ENCODE data around the gene PRRC2A. TPM values are rescaled to one million over a fixed set of nuclear protein-coding genes. Genes with fewer than 3 reads are reported as not detected.

PRRC2A gene
- total RNA-seq, 4 donors from 2014 or later, result 71.4 to 113 (median 88.0) TPM

DNA sequence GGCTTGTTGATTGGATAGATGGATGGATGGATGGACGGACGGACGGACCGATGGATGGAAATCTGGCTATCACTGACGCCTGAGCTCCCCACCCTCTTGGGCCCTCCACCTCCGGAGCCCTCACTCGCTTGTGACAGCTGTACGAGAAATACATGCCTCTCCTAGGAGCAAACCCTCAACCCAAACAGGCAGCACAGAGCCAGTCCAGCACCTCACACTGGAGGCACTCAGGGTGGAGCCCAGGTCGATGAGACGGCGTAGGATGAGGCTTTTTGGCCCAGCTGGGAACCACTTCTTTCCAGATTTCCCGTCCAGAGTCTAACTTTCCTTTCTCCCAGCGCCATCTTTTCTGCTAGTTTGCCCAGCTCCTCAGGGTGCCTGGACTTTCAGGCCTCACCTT, 63.1 kb downstream of the PRRC2A start:
- Histone ChIP-seq H3K4me1 (peaks cover 0 to 35% (median 4%) of the 10 kb centered on the region in 4 donors), H3K9me3 (no peaks in the 10 kb centered on the region), H3K27ac (peak overlapping the region in 3 of 4 donors; percentile 30 to 77 (median 72)), H3K36me3 (peaks cover 0 to 33% (median 4%) of the 10 kb centered on the region in 3 donors), H3K27me3 (no peaks in the 10 kb centered on the region), H3K4me3 (peak overlapping the region in 2 of 4 donors; percentile 26 to 46)
- WGBS, 2 donors, result 61 to 71% methylated on average over 13 of the region's 13 CpGs
- no peak for DNase-seq (ENCODE audit: low spot score in 2 of 2)
- no peak for TF ChIP-seq EP300 (IDR thresholded peaks at IDR 0.05)
- TF ChIP-seq, protein P1, sequence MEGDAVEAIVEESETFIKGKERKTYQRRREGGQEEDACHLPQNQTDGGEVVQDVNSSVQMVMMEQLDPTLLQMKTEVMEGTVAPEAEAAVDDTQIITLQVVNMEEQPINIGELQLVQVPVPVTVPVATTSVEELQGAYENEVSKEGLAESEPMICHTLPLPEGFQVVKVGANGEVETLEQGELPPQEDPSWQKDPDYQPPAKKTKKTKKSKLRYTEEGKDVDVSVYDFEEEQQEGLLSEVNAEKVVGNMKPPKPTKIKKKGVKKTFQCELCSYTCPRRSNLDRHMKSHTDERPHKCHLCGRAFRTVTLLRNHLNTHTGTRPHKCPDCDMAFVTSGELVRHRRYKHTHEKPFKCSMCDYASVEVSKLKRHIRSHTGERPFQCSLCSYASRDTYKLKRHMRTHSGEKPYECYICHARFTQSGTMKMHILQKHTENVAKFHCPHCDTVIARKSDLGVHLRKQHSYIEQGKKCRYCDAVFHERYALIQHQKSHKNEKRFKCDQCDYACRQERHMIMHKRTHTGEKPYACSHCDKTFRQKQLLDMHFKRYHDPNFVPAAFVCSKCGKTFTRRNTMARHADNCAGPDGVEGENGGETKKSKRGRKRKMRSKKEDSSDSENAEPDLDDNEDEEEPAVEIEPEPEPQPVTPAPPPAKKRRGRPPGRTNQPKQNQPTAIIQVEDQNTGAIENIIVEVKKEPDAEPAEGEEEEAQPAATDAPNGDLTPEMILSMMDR (IDR thresholded peaks at IDR 0.05), result no peak
- no peak for TF ChIP-seq POLR2A (IDR thresholded peaks at IDR 0.05)

DNA sequence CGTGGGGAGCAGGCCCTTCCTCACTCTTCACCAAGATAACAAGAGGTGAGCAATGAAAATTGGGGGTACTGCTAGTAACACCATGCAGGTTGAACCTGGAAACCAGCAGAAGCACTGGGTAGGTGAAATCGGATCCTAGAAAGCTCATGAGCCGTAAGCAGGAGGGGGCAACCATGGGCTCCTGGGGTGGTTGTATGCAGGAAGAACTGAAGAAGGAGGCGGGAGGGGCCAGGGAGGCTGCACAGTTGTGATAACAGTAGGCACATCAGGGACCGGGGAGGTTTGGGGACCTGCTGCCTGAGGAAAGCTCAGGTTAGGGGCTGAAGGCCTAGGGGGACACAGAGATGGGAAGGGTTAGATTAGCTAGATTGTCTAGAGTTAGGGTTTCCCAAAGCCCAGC, 66.0 kb downstream of the PRRC2A start:
- Histone ChIP-seq H3K9me3 (no peaks in the 10 kb centered on the region), H3K27ac (no peak overlapping the region), H3K4me1 (peaks cover 0 to 21% (median 3%) of the 10 kb centered on the region in 4 donors), H3K27me3 (no peaks in the 10 kb centered on the region), H3K4me3 (no peak overlapping the region), H3K36me3 (peaks cover 1 to 61% (median 4%) of the 10 kb centered on the region in 3 donors)
- no peak for DNase-seq (ENCODE audit: low spot score in 2 of 2)
- TF ChIP-seq EP300 (IDR thresholded peaks at IDR 0.05) (no peak), POLR2A (IDR thresholded peaks at IDR 0.05) (no peak)
- TF ChIP-seq, protein P1 (IDR thresholded peaks at IDR 0.05), result no peak
- WGBS, 2 donors, result 70 to 89% methylated on average over 5 of the region's 5 CpGs

DNA sequence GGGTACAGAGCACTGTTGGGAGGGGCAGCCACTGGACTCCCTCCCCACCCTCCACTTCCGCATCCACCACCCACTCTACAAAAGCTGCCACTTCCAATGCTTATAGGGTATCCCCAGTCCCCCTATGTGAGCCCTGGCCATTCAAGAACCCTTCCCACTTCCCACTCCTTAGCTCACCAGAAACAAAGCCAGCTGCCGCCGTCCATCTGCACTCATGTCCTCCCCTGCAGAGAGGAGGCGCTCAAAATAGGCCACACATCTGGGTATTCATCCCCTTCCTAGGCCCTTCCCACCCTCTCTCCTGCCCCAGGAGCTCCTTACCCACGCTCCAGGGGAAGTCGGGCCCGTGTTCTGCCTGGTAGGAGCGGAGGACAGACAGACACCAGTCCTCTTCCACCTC, 66.8 kb downstream of the PRRC2A start:
- peaks cover 4 to 70% (median 5%) of the 10 kb centered on the region in 3 donors for H3K36me3 ChIP-seq
- no peaks in the 10 kb centered on the region for H3K27me3 ChIP-seq
- 77 to 81% methylated on average over 8 of the region's 8 CpGs for WGBS, 2 donors

More for the DNA sequence above, 66.8 kb downstream of the PRRC2A start:
- DNase-seq (ENCODE audit: low spot score in 2 of 2), result no peak
- H3K27ac ChIP-seq, result no peak overlapping the region
- no peaks in the 10 kb centered on the region for H3K9me3 ChIP-seq
- TF ChIP-seq POLR2A (IDR thresholded peaks at IDR 0.05) (no peak), EP300 (IDR thresholded peaks at IDR 0.05) (no peak)
- TF ChIP-seq, protein P1 (IDR thresholded peaks at IDR 0.05), result no peak
- peaks cover 0 to 15% (median 3%) of the 10 kb centered on the region in 4 donors for H3K4me1 ChIP-seq
- H3K4me3 ChIP-seq, result no peak overlapping the region

Small RNAs within 50 kb of the gene (small RNA-seq; reads per million reads assigned to genes)
- gene MIR6832 (not detected), gene RF00019 (not detected), gene SNORA38 (5.1 reads per million, percentile 84 among the genes with 10 or more reads in this experiment), gene UQCRHP1 (not detected)

Other genes starting within 250 kb of the PRRC2A start
- gene MICA, start 217.1 kb upstream of the PRRC2A start, total RNA-seq, result 10 to 100 TPM; 15.9 to 28.3 (median 23.7) TPM
- gene MICB, start 122.6 kb upstream of the PRRC2A start, total RNA-seq, result 1 to 10 TPM; 1.0 to 8.0 (median 4.1) TPM
- gene MCCD1, start 91.8 kb upstream of the PRRC2A start, total RNA-seq, result not detected
- 100 to 1,000 TPM; 306 to 436 (median 358) TPM for gene DDX39B, start 78.7 kb upstream of the PRRC2A start, total RNA-seq
- 1 to 10 TPM in 3 of 4 donors, under 1 TPM in 1; 0.60 to 3.8 (median 2.2) TPM for gene ATP6V1G2, start 74.1 kb upstream of the PRRC2A start, total RNA-seq
- 10 to 100 TPM; 26.2 to 30.2 (median 27.7) TPM for gene NFKBIL1, start 73.1 kb upstream of the PRRC2A start, total RNA-seq
- gene LTA, start 48.4 kb upstream of the PRRC2A start, total RNA-seq, result not detected
- not detected for gene TNF, start 45.1 kb upstream of the PRRC2A start, total RNA-seq
- not detected for gene LTB, start 38.3 kb upstream of the PRRC2A start, total RNA-seq
- 10 to 100 TPM; 15.7 to 86.5 (median 20.8) TPM for gene LST1, start 34.4 kb upstream of the PRRC2A start, total RNA-seq
- not detected for gene NCR3, start 27.7 kb upstream of the PRRC2A start, total RNA-seq
- gene AIF1, start 5.5 kb upstream of the PRRC2A start, total RNA-seq, result 10 to 100 TPM; 27.1 to 66.3 (median 50.4) TPM
- gene BAG6, start 31.9 kb downstream of the PRRC2A start, total RNA-seq, result 100 to 1,000 TPM; 189 to 228 (median 210) TPM
- gene APOM, start 35.2 kb downstream of the PRRC2A start, total RNA-seq, result 1 to 10 TPM in 1 of 4 donors, under 1 TPM in 2, not detected in 1; 0.63 to 2.0 (median 0.90) TPM
- 10 to 100 TPM; 13.8 to 23.3 (median 20.5) TPM for gene C6orf47, start 40.1 kb downstream of the PRRC2A start, total RNA-seq
- gene GPANK1, start 44.3 kb downstream of the PRRC2A start, total RNA-seq, result 10 to 100 TPM; 18.8 to 30.0 (median 26.5) TPM
- gene CSNK2B, start 45.4 kb downstream of the PRRC2A start, total RNA-seq, result 100 to 1,000 TPM; 183 to 207 (median 188) TPM
- gene LY6G5B, start 49.3 kb downstream of the PRRC2A start, total RNA-seq, result 10 to 100 TPM in 2 of 4 donors, 1 to 10 TPM in 2; 7.6 to 13.0 (median 9.8) TPM
- under 1 TPM in 1 of 4 donors, not detected in 3; 0.84 TPM for gene LY6G5C, start 60.4 kb downstream of the PRRC2A start, total RNA-seq
- 10 to 100 TPM; 37.1 to 62.1 (median 49.9) TPM for gene ABHD16A, start 82.6 kb downstream of the PRRC2A start, total RNA-seq
- not detected for gene LY6G6F, start 86.2 kb downstream of the PRRC2A start, total RNA-seq
- not detected for gene LY6G6D, start 94.6 kb downstream of the PRRC2A start, total RNA-seq
- not detected for gene LY6G6C, start 101.0 kb downstream of the PRRC2A start, total RNA-seq
- gene MPIG6B, start 102.7 kb downstream of the PRRC2A start, total RNA-seq, result not detected
- gene DDAH2, start 108.6 kb downstream of the PRRC2A start, total RNA-seq, result 100 to 1,000 TPM; 134 to 193 (median 166) TPM
- 100 to 1,000 TPM; 216 to 341 (median 246) TPM for gene CLIC1, start 115.8 kb downstream of the PRRC2A start, total RNA-seq
- gene MSH5, start 119.3 kb downstream of the PRRC2A start, total RNA-seq, result 10 to 100 TPM; 12.2 to 25.5 (median 18.4) TPM
- gene SAPCD1, start 141.9 kb downstream of the PRRC2A start, total RNA-seq, result 1 to 10 TPM in 3 of 4 donors, not detected in 1; 1.5 to 5.5 (median 4.8) TPM
- gene VWA7, start 156.6 kb downstream of the PRRC2A start, total RNA-seq, result under 1 TPM; 0.21 to 0.66 (median 0.35) TPM
- gene VARS1, start 175.0 kb downstream of the PRRC2A start, total RNA-seq, result 10 to 100 TPM; 40.8 to 58.6 (median 50.1) TPM
- gene LSM2, start 186.3 kb downstream of the PRRC2A start, total RNA-seq, result 10 to 100 TPM; 23.9 to 31.8 (median 28.4) TPM
- gene HSPA1L, start 194.6 kb downstream of the PRRC2A start, total RNA-seq, result 1 to 10 TPM in 2 of 4 donors, under 1 TPM in 2; 0.20 to 2.4 (median 1.2) TPM
- 100 to 1,000 TPM; 170 to 304 (median 221) TPM for gene HSPA1A, start 194.8 kb downstream of the PRRC2A start, total RNA-seq
- gene HSPA1B, start 207.0 kb downstream of the PRRC2A start, total RNA-seq, result 100 to 1,000 TPM; 134 to 186 (median 168) TPM
- gene NEU1, start 242.1 kb downstream of the PRRC2A start, total RNA-seq, result 10 to 100 TPM; 25.8 to 44.6 (median 33.8) TPM